Mucosa of rectum (tissue), 2 donors: ENCODE data around the gene DSCAM.

Source experiments
- H3K27ac ChIP-seq, 2 donors: one replicate each; pipeline ENCODE4 v1.7.0; 2013; ENCODE audit warnings: inconsistent platforms in 2 of 2, low read depth in 2 of 2, low read length in 2 of 2
- H3K27me3 ChIP-seq, 2 donors: one replicate each; pipeline ENCODE4 v1.7.0; 2013; ENCODE audit warnings: low read length in 2 of 2; ENCODE audit not compliant: control insufficient read depth in 2 of 2, insufficient read depth in 2 of 2
- H3K36me3 ChIP-seq, 2 donors: one replicate each; pipeline ENCODE4 v1.7.0; 2013; ENCODE audit warnings: low read length in 2 of 2; ENCODE audit not compliant: control insufficient read depth in 2 of 2, insufficient read depth in 2 of 2
- H3K4me1 ChIP-seq, 2 donors: one replicate each; pipeline ENCODE4 v1.7.0; 2013; ENCODE audit warnings: low read length in 2 of 2, mild to moderate bottlenecking in 1 of 2; ENCODE audit not compliant: control insufficient read depth in 2 of 2, insufficient read depth in 2 of 2
- H3K4me3 ChIP-seq, 2 donors: one replicate each; pipeline ENCODE4 v1.7.0; 2013; ENCODE audit warnings: low read length in 2 of 2
- H3K9ac ChIP-seq, 2 donors: one replicate each; pipeline ENCODE4 v1.7.0; 2013; ENCODE audit warnings: low read length in 2 of 2, low read depth in 1 of 2, mild to moderate bottlenecking in 1 of 2
- H3K9me3 ChIP-seq, 2 donors: one replicate each; pipeline ENCODE4 v1.7.0; 2013; ENCODE audit warnings: low read length in 2 of 2; ENCODE audit not compliant: control insufficient read depth in 2 of 2
- donor health status: healthy.
- donor health status: Normal muscosa, but diverticular disease.

Gene DSCAM

GRCh38 chr21:40631211-40631610 is 215.7 kb downstream of the DSCAM start:
- H3K4me3 ChIP-seq: no peak overlapping the region
- H3K9me3 ChIP-seq: no peaks in the 10 kb centered on the region
- H3K36me3 ChIP-seq: no peaks in the 10 kb centered on the region
- no peak overlapping the region for H3K9ac ChIP-seq
- no peaks in the 10 kb centered on the region for H3K27me3 ChIP-seq
- H3K27ac ChIP-seq: no peak overlapping the region
- no peaks in the 10 kb centered on the region for H3K4me1 ChIP-seq

GRCh38 chr21:40625991-40626390 is 221.0 kb downstream of the DSCAM start:
- no peak overlapping the region for H3K4me3 ChIP-seq
- no peaks in the 10 kb centered on the region for H3K36me3 ChIP-seq
- H3K27ac ChIP-seq: no peak overlapping the region
- H3K9me3 ChIP-seq: no peaks in the 10 kb centered on the region
- H3K4me1 ChIP-seq: no peaks in the 10 kb centered on the region
- H3K9ac ChIP-seq: no peak overlapping the region
- no peaks in the 10 kb centered on the region for H3K27me3 ChIP-seq

- no peak overlapping the region for H3K27ac ChIP-seq
- no peaks in the 10 kb centered on the region for H3K9me3 ChIP-seq
- no peak overlapping the region for H3K9ac ChIP-seq
- H3K36me3 ChIP-seq: no peaks in the 10 kb centered on the region
- no peaks in the 10 kb centered on the region for H3K4me1 ChIP-seq
- H3K4me3 ChIP-seq: no peak overlapping the region
- H3K27me3 ChIP-seq: no peaks in the 10 kb centered on the region
Measured at GRCh38 chr21:40623528-40623927, 223.4 kb downstream of the DSCAM start.

GRCh38 chr21:40622531-40622930 is 224.4 kb downstream of the DSCAM start:
- Histone ChIP-seq H3K9ac (no peak overlapping the region), H3K4me1 (no peaks in the 10 kb centered on the region), H3K9me3 (no peaks in the 10 kb centered on the region), H3K4me3 (no peak overlapping the region), H3K27me3 (no peaks in the 10 kb centered on the region), H3K27ac (no peak overlapping the region), H3K36me3 (no peaks in the 10 kb centered on the region)

GRCh38 chr21:40620386-40621145 is 226.4 kb downstream of the DSCAM start:
- H3K4me3 ChIP-seq: no peak overlapping the region
- no peak overlapping the region for H3K27ac ChIP-seq
- H3K9ac ChIP-seq: no peak overlapping the region
- H3K4me1 ChIP-seq: no peaks in the 10 kb centered on the region
- H3K9me3 ChIP-seq: no peaks in the 10 kb centered on the region
- H3K27me3 ChIP-seq: no peaks in the 10 kb centered on the region
- no peaks in the 10 kb centered on the region for H3K36me3 ChIP-seq

- Histone ChIP-seq H3K36me3 (no peaks in the 10 kb centered on the region), H3K9ac (no peak overlapping the region), H3K4me1 (no peaks in the 10 kb centered on the region), H3K9me3 (no peaks in the 10 kb centered on the region), H3K27ac (no peak overlapping the region), H3K4me3 (no peak overlapping the region), H3K27me3 (no peaks in the 10 kb centered on the region)
Measured at GRCh38 chr21:40618191-40618973, 228.6 kb downstream of the DSCAM start.

GRCh38 chr21:40616377-40616704 is 230.6 kb downstream of the DSCAM start:
- Histone ChIP-seq H3K27ac (no peak overlapping the region), H3K36me3 (no peaks in the 10 kb centered on the region), H3K9me3 (peaks cover 0 to 3% of the 10 kb centered on the region in 2 donors), H3K27me3 (no peaks in the 10 kb centered on the region), H3K4me1 (no peaks in the 10 kb centered on the region), H3K4me3 (no peak overlapping the region), H3K9ac (no peak overlapping the region)

GRCh38 chr21:40615505-40616376 is 231.2 kb downstream of the DSCAM start:
- Histone ChIP-seq H3K9ac (no peak overlapping the region), H3K27ac (no peak overlapping the region), H3K4me3 (no peak overlapping the region), H3K36me3 (no peaks in the 10 kb centered on the region), H3K9me3 (peaks cover 0 to 5% of the 10 kb centered on the region in 2 donors), H3K4me1 (no peaks in the 10 kb centered on the region), H3K27me3 (no peaks in the 10 kb centered on the region)

GRCh38 chr21:40613546-40614030 is 233.4 kb downstream of the DSCAM start:
- H3K4me1 ChIP-seq: no peaks in the 10 kb centered on the region
- no peak overlapping the region for H3K4me3 ChIP-seq
- peaks cover 0 to 5% of the 10 kb centered on the region in 2 donors for H3K9me3 ChIP-seq
- H3K27me3 ChIP-seq: no peaks in the 10 kb centered on the region
- no peaks in the 10 kb centered on the region for H3K36me3 ChIP-seq
- H3K9ac ChIP-seq: no peak overlapping the region
- no peak overlapping the region for H3K27ac ChIP-seq

- Histone ChIP-seq H3K36me3 (no peaks in the 10 kb centered on the region), H3K9ac (no peak overlapping the region), H3K27me3 (no peaks in the 10 kb centered on the region), H3K4me1 (no peaks in the 10 kb centered on the region), H3K4me3 (no peak overlapping the region), H3K9me3 (peaks cover 0 to 5% of the 10 kb centered on the region in 2 donors), H3K27ac (no peak overlapping the region)
Measured at GRCh38 chr21:40610345-40610744, 236.6 kb downstream of the DSCAM start.
